Activated T-cell treated with anti-CD3 and anti-CD28 coated beads, Interleukin-2, amount 50 U/mL, for 72 hours (primary cell): ENCODE results near the gene PCYT2. TPM values are rescaled to one million over a fixed set of nuclear protein-coding genes. Genes with fewer than 3 reads are reported as not detected.
"Not testable (repeated sequence)": the region's sequence is repeated elsewhere in the genome, so short reads cannot be mapped to it uniquely, and the experiment has no call there.

Experiments used
- ATAC-seq, 2 donors: fragments of 150-1000 bp; cut with Tn5 transposase; replicated peaks in 1 of 2; 2 replicates each; pipeline ENCODE4 v1.10.0; 2021; ENCODE audit warnings: moderate library complexity in 2 of 2, mild to moderate bottlenecking in 1 of 2
- DNase-seq, 2 donors: peaks; one replicate each; pipeline ENCODE4 v3.0.0; 2021 to 2022; ENCODE audit warnings: mixed read lengths in 1 of 2
- H3K27ac Mint-ChIP-seq: one replicate; pipeline ENCODE4 v1.8.0; 2022; ENCODE audit warnings: mild to moderate bottlenecking, moderate library complexity, mixed read lengths
- H3K27me3 Mint-ChIP-seq: one replicate; pipeline ENCODE4 v1.8.0; 2022; ENCODE audit warnings: low read depth, mixed read lengths
- H3K36me3 Mint-ChIP-seq, 2 donors: one replicate each; pipeline ENCODE4 v1.8.0; 2022; ENCODE audit warnings: mixed read lengths in 2 of 2, mild to moderate bottlenecking in 1 of 2; ENCODE audit not compliant: insufficient read depth in 2 of 2
- H3K4me1 Mint-ChIP-seq: one replicate; pipeline ENCODE4 v1.8.0; 2022; ENCODE audit warnings: low read depth, mixed read lengths
- H3K4me3 Mint-ChIP-seq, 2 donors: one replicate each; pipeline ENCODE4 v1.8.0; 2022; ENCODE audit warnings: mild to moderate bottlenecking in 2 of 2, mixed read lengths in 2 of 2, moderate library complexity in 2 of 2
- H3K9me3 Mint-ChIP-seq, 2 donors: one replicate each; pipeline ENCODE4 v1.8.0; 2022; ENCODE audit warnings: mixed read lengths in 2 of 2
- total RNA-seq, 2 donors: library from RNA; stranded (reverse); gene quantifications; one replicate each; pipeline ENCODE4 v1.2.3, GENCODE V29; 2022

Gene PCYT2
- total RNA-seq, 2 donors from 2014 or later: 13.9 to 14.2 TPM

DNA sequence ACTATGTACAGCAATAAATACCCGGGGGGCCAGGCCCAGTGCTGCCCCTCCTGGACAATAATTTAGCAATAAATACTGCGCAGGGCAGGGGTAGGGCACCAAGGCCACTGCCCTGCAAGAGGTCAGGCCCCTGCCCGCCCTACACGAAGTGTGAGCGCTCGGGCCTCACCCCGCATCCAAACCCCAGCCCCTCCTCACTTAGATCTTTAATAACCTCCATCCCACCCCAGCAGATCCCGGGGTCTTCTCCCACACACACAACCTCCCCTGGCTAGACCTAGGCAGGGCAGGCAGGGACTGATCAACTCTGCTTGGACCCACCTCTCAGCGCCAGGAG, 7.1 kb upstream of the PCYT2 start:
- not testable (repeated sequence) for H3K36me3 Mint-ChIP-seq
- H3K4me3 Mint-ChIP-seq: peak overlapping the region; percentile 84 to 90

DNA sequence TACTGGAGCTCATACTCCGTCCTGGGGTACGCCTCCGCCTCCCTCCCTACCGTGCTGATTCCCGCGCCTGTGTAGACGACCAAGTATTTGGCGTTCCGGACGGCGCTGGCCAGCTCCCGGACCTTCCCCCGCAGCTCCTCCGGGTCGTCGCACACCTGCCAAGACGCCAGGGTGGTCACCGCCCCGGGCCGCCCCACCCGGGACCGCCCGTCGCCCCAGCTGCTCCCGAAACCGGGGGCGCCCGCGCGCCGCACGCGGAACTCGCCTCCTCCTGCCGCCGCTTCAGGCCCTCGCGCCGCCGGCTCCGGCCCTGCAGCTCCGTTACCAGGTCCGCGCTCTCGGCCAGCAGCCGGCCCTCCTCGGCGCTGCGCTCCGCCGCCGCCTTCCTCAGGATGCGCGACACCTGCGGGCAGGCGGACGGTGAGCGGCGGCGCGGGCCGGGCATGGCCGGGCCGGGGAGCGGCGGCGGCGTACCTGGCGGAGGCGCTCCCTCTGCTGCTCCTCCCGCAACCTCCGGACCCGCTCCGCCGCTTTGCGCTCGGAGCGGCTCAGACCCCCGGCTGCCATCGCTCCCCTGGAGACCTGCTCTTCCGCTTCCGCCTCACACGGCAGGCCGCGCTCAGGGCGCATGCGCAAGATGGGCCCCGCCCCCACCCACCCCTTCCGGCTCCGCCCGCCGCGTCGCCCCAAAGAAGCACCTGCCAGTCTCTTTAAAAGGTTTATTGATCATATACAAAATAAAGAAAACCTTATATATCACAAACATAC, 6.5 kb upstream of the PCYT2 start, which contains the start of gene SIRT7:
SIRT7 (minus strand) TSS at position 612 of the 768 bp plus-strand sequence; CDS start at position 567, 45 bp downstream.
- Mint-ChIP-seq H3K4me3 (peak within 1 kb of the TSS; percentile 84 to 90), H3K27ac (peak within 1 kb of the TSS; percentile 90), H3K4me1 (peaks cover 39% of the 10 kb centered on the region), H3K9me3 (no peaks in the 10 kb centered on the region), H3K27me3 (no peaks in the 10 kb centered on the region), H3K36me3 (peaks cover 1 to 13% of the 10 kb centered on the region in 2 donors)
- ATAC-seq (peak; percentile 88), DNase-seq (peak; percentile 82 to 87)

More for the DNA sequence above, 7.1 kb upstream of the PCYT2 start:
- H3K27me3 Mint-ChIP-seq, DNase-seq, H3K9me3 Mint-ChIP-seq: not testable (repeated sequence)
- ATAC-seq: peak; percentile 47 to 49
- Mint-ChIP-seq H3K4me1 (peaks cover 40% of the 10 kb centered on the region), H3K27ac (peak overlapping the region; percentile 90)

DNA sequence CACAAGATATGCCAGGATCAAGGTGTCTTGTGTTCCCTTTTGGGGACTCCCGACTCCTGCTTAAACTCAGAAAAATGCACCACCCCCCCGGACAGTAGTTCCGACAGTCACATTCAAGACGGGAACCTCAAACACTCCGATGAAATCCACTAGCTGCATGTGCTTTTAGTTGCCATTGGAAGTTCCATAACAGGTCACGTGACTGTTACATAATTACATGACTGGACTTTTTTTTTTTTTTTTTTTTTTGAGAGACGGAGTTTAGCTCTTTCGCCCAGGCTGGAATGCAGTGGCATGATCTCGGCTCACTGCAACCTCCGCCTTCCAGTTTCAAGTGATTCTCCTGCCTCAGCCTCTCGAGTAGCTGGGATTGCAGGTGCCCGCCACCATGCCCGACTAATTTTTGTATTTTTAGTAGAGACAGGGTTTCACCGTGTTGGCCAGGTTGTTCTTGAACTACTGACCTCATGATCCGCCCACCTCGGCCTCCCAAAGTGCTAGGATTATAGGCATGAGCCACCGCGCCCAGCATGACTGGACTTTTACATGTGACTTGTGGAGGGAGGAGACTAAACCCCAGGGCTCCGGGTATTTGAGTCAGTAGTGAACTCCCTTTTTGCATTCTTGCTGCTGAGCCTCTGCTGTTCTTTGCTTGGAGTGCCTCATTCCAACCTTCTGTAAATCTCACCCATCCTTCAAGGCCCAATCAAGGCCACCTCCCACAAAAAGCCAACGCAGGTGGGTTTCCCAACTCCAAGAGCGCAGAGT, 5.2 kb upstream of the PCYT2 start:
- peak overlapping the region; percentile 67 for H3K27ac Mint-ChIP-seq
- H3K4me1 Mint-ChIP-seq: peaks cover 50% of the 10 kb centered on the region

DNA sequence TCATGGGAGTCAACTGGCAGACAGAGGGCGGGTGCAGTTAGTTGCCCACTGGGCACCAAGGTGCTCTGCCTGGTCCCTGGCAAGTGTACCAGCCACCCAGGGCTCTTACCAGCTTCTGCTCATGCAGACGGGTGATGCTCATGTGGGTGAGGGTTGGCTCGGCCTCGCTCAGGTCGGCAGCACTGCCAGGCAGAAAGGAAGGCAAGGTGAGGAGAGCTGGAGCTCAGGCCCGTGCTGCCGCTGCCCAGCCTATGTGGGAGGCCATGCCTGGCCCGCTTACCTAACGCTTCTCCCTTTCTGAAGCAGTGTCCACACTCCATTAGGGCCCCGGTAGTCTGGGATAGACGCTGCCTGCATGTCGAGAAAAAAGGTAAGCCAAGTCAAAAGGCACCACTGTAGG, 4.1 kb upstream of the PCYT2 start:
- ATAC-seq: no peak
- no peak overlapping the region for H3K4me3 Mint-ChIP-seq
- peaks cover 1 to 11% of the 10 kb centered on the region in 2 donors for H3K36me3 Mint-ChIP-seq
- H3K27me3 Mint-ChIP-seq: no peaks in the 10 kb centered on the region
- no peak overlapping the region for H3K27ac Mint-ChIP-seq
- DNase-seq: no peak
- H3K9me3 Mint-ChIP-seq: no peaks in the 10 kb centered on the region
- H3K4me1 Mint-ChIP-seq: peaks cover 46% of the 10 kb centered on the region

More for the DNA sequence above, 5.2 kb upstream of the PCYT2 start:
- H3K4me3 Mint-ChIP-seq: peak overlapping the region; percentile 84 to 90
- H3K36me3 Mint-ChIP-seq: peaks cover 1 to 11% of the 10 kb centered on the region in 2 donors
- DNase-seq: peak in 1 of 2 donors; percentile 23
- no peak for ATAC-seq
- H3K9me3 Mint-ChIP-seq: no peaks in the 10 kb centered on the region
- H3K27me3 Mint-ChIP-seq: no peaks in the 10 kb centered on the region

DNA sequence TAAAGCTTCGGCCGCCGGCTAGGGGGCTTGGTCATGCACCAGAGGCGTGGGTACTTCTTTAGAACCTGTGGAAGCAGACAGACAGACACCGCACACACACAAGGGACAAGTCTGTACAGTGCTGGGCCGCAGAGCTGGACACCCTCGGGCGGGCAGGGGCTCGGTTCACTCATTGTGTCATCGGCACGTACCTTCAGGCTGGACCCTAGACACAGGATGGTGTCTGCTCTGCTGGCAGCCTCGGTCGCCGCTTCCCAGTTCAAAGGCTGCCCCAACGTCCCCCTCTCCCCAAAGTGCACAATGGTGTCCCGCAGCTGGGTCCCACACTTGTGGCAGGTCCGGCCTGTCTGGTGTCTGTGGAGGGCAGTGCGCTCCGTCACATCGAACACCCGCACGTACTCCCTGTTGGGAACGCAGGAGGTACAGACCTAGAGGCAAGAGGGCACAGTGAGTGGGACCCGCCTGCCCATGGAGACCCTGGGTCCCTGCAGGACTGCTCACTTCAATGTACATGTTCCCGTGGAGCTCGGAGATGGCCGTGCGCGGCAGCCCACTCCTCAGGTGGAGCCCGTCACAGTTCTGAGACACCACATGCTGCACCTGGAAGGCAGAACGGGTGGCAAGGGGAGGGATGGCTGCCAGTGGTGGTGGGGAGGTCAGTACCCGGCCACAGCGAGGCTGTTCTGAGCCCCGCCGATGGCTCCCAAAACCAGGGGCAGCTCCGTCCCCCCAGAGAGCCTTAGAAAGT, 3.1 kb upstream of the PCYT2 start:
- H3K9me3 Mint-ChIP-seq: no peaks in the 10 kb centered on the region
- H3K36me3 Mint-ChIP-seq: peaks cover 1 to 11% of the 10 kb centered on the region in 2 donors
- DNase-seq: no peak
- H3K4me3 Mint-ChIP-seq: no peak overlapping the region
- no peak overlapping the region for H3K27ac Mint-ChIP-seq
- ATAC-seq: no peak
- peaks cover 56% of the 10 kb centered on the region for H3K4me1 Mint-ChIP-seq
- no peaks in the 10 kb centered on the region for H3K27me3 Mint-ChIP-seq

DNA sequence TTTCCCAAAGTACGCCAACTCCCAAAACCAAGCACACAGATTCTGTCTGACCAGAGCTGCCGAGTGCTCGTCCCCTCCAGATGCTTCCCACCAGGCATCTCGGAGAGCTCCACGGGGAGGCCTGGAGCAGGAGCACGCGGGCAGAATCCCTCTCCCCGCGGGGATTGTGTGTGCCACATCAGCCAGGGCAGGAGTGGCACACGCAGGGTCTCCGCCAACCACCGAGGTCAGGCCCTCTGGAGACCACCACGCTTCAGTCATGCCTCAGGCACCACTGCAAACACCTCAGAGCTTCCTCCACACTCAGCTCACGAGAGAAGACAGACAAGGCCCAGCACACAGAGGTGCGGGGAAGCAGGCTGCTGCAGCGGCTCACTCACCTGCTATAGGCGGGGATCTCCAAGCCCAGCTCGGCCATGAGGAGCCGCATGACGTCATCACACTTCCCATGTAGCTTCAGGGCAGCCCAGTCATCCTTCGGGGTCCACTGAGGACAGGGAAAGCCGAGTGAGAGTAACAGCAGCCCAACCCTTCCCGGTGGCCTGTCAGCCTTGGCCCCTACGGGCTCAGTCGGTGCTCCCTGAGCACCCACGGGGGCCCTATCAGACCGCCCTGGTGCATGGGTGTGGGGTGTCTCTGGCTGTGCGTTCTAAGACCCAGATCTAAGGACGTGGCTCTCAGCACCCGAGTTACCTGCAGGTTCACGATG, 2.3 kb upstream of the PCYT2 start:
- Mint-ChIP-seq H3K9me3 (no peaks in the 10 kb centered on the region), H3K27me3 (no peaks in the 10 kb centered on the region), H3K4me3 (no peak overlapping the region), H3K36me3 (peaks cover 1 to 11% of the 10 kb centered on the region in 2 donors), H3K27ac (no peak overlapping the region), H3K4me1 (peaks cover 53% of the 10 kb centered on the region)
- DNase-seq: no peak
- ATAC-seq: no peak

- H3K4me3 Mint-ChIP-seq: no peak overlapping the region
- peaks cover 46% of the 10 kb centered on the region for H3K4me1 Mint-ChIP-seq
- DNase-seq (no peak), ATAC-seq (no peak)
- H3K27me3 Mint-ChIP-seq: no peaks in the 10 kb centered on the region
- peaks cover 1 to 11% of the 10 kb centered on the region in 2 donors for H3K36me3 Mint-ChIP-seq
- H3K27ac Mint-ChIP-seq: no peak overlapping the region
- no peaks in the 10 kb centered on the region for H3K9me3 Mint-ChIP-seq
These were observed 1.5 kb upstream of the PCYT2 start for GRCh38 chr17:81912441-81913309.

DNA sequence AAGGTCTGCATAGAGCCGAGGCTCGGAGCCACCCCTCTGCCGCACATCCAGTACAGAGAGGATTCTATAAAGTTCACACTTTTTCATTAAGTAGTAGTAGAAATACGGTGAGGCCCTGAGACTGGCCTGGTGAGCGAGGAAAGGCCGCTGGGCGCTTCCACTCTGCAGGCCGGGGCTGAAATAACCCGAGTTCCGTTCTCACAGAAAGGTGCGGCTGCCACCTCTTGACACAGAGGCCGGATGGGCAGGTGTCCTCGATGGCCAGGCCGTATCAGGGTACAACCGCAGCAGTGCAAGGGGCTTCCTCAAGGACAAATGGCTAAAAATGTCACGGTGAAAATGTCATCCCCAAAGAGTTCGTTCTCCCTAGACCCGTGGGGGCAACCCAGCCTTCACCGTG, 770 bp upstream of the PCYT2 start:
- DNase-seq (no peak), ATAC-seq (no peak)
- Mint-ChIP-seq H3K27ac (no peak overlapping the region), H3K9me3 (no peaks in the 10 kb centered on the region), H3K4me3 (peak overlapping the region; percentile 62 to 65), H3K4me1 (peaks cover 42% of the 10 kb centered on the region), H3K27me3 (no peaks in the 10 kb centered on the region), H3K36me3 (peaks cover 1 to 11% of the 10 kb centered on the region in 2 donors)

- DNase-seq (no peak), ATAC-seq (peak; percentile 50 to 54)
- Mint-ChIP-seq H3K9me3 (no peaks in the 10 kb centered on the region), H3K27me3 (no peaks in the 10 kb centered on the region), H3K36me3 (peaks cover 1 to 11% of the 10 kb centered on the region in 2 donors), H3K27ac (no peak overlapping the region), H3K4me1 (peaks cover 31% of the 10 kb centered on the region), H3K4me3 (peak overlapping the region; percentile 83 to 85)
These were observed 341 bp downstream of the PCYT2 start for GRCh38 chr17:81910840-81911276.

DNA sequence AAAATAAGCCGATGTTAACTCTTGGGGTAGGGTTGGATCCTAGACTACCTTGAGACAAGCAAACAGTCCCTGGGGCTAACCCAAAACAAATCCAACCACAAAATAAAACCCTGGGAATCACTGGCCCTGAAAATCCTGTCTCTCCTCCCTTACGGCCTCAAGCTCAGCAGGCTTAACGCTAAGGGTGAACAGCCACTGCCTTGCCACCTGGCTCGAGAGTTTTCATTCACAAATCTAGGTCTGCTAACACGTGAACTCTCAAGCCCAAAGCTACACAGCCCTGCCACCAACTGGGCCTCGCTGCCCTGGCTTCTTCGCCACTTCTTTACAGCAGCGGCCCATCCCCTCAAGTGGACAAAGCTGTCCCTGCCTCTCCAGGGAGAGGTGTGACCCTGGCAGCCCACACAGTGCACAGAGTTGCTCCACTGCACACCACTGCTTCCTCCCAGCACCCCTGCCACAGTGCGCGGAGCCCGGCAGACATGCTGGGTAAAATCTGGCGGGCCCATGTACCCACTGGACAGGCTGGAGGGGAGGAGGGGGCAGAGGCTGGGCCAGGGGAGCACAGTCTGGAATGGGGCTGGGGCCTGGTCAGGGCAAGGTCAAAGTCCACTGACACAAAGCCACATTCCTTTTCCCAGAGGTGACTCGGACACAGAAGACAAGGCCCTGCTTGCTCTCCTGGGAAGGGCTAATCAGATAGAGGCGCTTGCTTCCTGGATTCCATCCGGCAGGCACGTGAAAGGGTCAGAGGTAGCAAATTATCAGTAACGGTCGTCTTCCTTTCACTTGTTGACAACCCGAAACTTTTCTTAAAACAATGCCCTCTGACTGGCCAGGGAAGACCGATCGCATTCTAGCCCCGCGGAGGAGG, 996 bp downstream of the PCYT2 start:
- no peak overlapping the region for H3K27ac Mint-ChIP-seq
- no peak for ATAC-seq
- H3K4me3 Mint-ChIP-seq: peak overlapping the region; percentile 83 to 85
- peaks cover 28% of the 10 kb centered on the region for H3K4me1 Mint-ChIP-seq
- no peak for DNase-seq
- H3K9me3 Mint-ChIP-seq: no peaks in the 10 kb centered on the region
- no peaks in the 10 kb centered on the region for H3K27me3 Mint-ChIP-seq
- peaks cover 1 to 9% of the 10 kb centered on the region in 2 donors for H3K36me3 Mint-ChIP-seq

DNA sequence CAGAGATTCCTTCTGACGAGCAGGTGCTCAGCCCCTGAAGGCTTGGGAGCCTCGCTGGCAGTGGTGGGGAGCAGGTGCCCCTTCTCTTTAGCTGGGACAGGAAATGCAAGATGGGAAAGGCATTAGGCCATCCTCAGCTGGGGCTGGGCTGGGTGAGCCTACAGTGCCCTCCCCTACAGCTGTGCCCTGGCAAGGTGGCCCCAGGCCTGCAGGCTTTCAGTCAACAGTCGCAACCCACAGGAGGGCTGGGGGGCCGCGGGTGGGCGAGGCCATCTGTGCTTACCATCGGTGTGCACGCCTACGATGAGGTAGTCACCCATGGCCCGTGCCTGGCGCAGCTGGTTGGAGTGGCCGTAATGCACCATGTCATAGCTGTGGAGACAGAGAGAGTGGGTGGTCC, 2.0 kb downstream of the PCYT2 start:
- peaks cover 28% of the 10 kb centered on the region for H3K4me1 Mint-ChIP-seq
- H3K27me3 Mint-ChIP-seq: no peaks in the 10 kb centered on the region
- H3K9me3 Mint-ChIP-seq: no peaks in the 10 kb centered on the region
- H3K27ac Mint-ChIP-seq: no peak overlapping the region
- H3K36me3 Mint-ChIP-seq: peaks cover 1 to 9% of the 10 kb centered on the region in 2 donors
- ATAC-seq (no peak), DNase-seq (no peak)
- peak overlapping the region in 1 of 2 donors; percentile 83 for H3K4me3 Mint-ChIP-seq
